AG09309 (cell line): Measurements from ENCODE around the gene FUOM.
"Not testable (repeated sequence)": the region's sequence is repeated elsewhere in the genome, so short reads cannot be mapped to it uniquely, and the experiment has no call there.

Experiments
- DNase-seq: peaks from one replicate; pipeline ENCODE4 v3.0.0-alpha.2; 2010; ENCODE audit warnings: low read depth
- H3K4me3 ChIP-seq: 2 replicates; pipeline ENCODE4 v1.5.1; 2011; ENCODE audit warnings: mild to moderate bottlenecking, low read depth, low read length, moderate library complexity; ENCODE audit not compliant: control insufficient read depth
- TF ChIP-seq, protein P1 (sequence below): IDR thresholded peaks from 2 replicates; pipeline ENCODE4 v1.5.1; 2011; ENCODE audit warnings: mild to moderate bottlenecking, low read depth, low read length, inconsistent platforms; ENCODE audit not compliant: insufficient read depth, control insufficient read depth; ENCODE audit errors: missing control alignments

FUOM gene

DNA sequence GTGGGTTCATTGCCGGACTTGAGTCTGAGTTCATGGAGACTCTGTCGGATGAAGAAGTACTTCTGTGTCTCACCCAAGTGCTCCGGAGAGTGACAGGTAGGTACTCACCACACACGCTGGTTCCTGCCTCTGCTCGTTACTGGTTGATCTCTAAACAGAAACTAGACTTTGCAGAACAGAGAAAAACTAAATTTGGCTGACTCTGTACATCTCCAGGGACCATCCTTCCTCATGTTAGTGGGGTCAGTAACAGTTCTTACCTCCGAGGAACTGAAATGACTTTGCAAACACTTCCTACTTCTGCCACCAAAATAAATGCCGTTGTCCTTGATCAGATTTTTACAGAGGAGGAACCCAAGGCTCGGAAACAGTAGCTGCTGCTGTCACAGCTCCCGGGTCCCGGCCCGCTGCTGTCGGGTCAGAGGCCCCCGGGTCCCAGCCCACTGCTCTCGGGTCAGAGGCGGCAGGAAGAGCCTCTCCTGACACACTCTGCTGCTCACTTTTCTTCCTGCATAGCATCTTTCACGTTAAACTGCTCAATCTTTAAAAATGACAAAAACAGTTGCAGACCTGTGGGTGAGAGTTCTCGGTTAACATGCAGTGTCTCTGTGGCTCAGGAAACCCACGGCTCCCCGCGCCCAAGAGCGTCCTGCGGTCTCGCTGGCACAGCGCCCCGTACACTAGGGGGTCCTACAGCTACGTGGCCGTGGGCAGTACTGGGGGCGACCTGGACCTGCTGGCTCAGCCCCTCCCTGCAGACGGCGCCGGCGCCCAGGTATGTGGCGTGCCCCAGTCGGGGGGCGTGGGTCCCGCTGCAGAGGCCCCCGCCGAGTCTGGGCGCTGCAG, 31.4 kb upstream of the FUOM start:
- no peak overlapping the region for H3K4me3 ChIP-seq
- TF ChIP-seq, protein P1, sequence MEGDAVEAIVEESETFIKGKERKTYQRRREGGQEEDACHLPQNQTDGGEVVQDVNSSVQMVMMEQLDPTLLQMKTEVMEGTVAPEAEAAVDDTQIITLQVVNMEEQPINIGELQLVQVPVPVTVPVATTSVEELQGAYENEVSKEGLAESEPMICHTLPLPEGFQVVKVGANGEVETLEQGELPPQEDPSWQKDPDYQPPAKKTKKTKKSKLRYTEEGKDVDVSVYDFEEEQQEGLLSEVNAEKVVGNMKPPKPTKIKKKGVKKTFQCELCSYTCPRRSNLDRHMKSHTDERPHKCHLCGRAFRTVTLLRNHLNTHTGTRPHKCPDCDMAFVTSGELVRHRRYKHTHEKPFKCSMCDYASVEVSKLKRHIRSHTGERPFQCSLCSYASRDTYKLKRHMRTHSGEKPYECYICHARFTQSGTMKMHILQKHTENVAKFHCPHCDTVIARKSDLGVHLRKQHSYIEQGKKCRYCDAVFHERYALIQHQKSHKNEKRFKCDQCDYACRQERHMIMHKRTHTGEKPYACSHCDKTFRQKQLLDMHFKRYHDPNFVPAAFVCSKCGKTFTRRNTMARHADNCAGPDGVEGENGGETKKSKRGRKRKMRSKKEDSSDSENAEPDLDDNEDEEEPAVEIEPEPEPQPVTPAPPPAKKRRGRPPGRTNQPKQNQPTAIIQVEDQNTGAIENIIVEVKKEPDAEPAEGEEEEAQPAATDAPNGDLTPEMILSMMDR, result no peak
- DNase-seq, result no peak

DNA sequence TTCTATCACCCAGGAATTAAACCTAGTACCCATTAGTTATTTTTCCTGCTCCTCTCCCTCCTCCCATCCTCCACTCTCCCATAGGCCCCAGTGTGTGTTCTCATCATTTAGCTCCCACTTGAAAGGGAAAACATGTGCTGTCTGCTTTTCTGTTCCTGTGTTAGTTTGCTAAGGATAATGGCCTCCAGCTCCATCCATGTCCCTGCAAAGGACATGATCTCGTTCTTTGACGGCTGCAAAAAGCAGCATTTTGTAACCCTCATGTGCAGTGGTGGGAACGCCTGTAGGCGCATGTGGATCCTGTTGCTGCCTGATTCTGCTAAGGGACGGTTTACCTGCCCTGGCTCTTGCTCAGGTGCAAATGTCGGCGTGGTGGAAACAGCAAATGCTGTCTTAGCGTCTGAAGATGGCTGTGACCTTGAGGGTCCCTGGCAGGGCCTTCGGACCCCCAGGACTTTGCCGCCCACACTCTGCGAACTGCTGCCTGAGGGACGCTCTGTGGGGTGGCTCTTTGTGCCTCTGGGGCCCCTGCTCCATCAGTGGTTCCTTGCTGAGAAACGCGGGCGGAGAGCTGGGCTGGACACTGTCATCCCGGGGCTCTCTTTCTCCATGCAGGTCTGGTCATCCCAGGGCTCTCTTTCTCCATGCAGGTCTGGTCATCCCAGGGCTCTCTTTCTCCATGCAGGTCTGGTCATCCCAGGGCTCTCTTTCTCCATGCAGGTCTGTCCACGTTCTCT, 30.6 kb upstream of the FUOM start:
- DNase-seq, result no peak
- no peak overlapping the region for H3K4me3 ChIP-seq

GRCh38 chr10:133386951-133387350, 29.1 kb upstream of the FUOM start:
- not testable (repeated sequence) for DNase-seq, H3K4me3 ChIP-seq

More for the DNA sequence above, 30.6 kb upstream of the FUOM start:
- TF ChIP-seq, protein P1, result no peak

GRCh38 chr10:133385214-133385613, 27.4 kb upstream of the FUOM start:
- no peak for DNase-seq
- H3K4me3 ChIP-seq, result no peak overlapping the region
- TF ChIP-seq, protein P1, result no peak

DNA sequence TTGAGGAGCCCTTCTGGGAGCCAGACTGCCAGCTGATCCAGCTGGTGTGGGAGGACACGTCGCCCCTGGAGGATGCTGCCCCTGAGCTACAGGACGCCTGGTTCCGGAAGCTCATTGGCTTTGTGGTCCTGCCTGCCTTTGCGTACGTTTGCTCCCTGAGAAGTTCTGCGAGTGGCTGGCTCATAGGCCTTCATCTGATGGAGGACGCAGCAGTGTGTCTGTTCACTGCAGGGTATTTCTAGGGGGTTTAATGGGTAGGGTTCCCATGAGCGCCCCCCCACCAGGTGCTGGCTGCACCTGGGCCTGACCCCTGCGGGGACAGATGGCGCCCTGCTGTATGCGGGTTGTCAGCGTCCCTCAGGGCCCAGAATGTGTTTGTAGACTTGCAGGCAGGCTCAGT, 26.3 kb upstream of the FUOM start:
- H3K4me3 ChIP-seq, result no peak overlapping the region
- TF ChIP-seq, protein P1, result no peak
- DNase-seq, result no peak

DNA sequence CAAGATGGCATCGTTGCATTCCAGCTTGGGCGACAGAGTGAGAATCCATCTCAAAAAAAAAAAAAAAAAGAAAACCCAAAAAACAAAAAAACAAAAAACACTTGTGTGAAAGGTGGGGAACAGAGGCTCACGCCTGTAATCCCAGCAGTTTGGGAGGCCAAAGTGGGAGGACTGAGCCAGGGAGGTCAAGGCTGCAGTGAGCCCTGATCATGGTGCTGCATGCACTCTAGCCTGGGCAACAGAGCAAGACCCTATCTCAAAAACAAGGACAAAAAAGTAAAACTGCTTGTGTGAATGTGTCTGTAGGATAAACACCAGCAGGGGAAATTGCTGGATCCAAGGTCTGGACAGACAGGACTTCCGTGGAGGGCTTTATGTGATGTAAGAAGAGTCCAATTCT, 25.7 kb upstream of the FUOM start:
- TF ChIP-seq, protein P1, result no peak
- no peak overlapping the region for H3K4me3 ChIP-seq
- no peak for DNase-seq

GRCh38 chr10:133381036-133381435, 23.2 kb upstream of the FUOM start:
- TF ChIP-seq, protein P1, result no peak
- DNase-seq, result no peak
- H3K4me3 ChIP-seq, result no peak overlapping the region
